PC-9 (cell line): ENCODE measurements around the gene PPP2R2C. TPM values are rescaled to one million over a fixed set of nuclear protein-coding genes. Genes with fewer than 3 reads are reported as not detected.

Experiments used
- BruUV-seq: library from RNA; stranded (reverse); fragments of 400-500 nt; replicated peaks from 2 replicates; lab custom pipeline; 2021; lab: Mats Ljungman, UMichigan
- CTCF ChIA-PET: fragments of 300-600 bp; sonication (Branson Sonifier 250); formaldehyde crosslinking; loops from one replicate; lab custom pipeline; 2022; ENCODE audit warnings: antibody characterized with exemption; lab: Charles Lee
- POLR2A ChIA-PET: fragments of 300-600 bp; sonication (Branson Sonifier 250); formaldehyde crosslinking; loops from one replicate; lab custom pipeline; 2022; ENCODE audit warnings: antibody characterized with exemption; ENCODE audit not compliant: unreplicated experiment; lab: Charles Lee
- DNase-seq, 2 experiments: peaks; one replicate each; pipeline versions ENCODE4 v3.0.0 to v3.0.0-alpha.2; 2015 to 2022; ENCODE audit warnings: mixed read lengths in 1 of 2
- H2AFZ ChIP-seq: fragments of 200-600 bp; sonication (generic); 2 replicates; pipeline ENCODE4 v1.8.1; 2017; ENCODE audit warnings: antibody characterized with exemption
- H3F3A ChIP-seq: fragments of 200-600 bp; sonication (generic); 2 replicates; pipeline ENCODE4 v1.8.1; 2017; ENCODE audit warnings: antibody characterized with exemption, mild to moderate bottlenecking, low read depth; ENCODE audit not compliant: insufficient read depth
- H3K27ac ChIP-seq: fragments of 200-600 bp; sonication (generic); 2 replicates; pipeline ENCODE4 v1.6.1; 2016; ENCODE audit warnings: mixed run types
- H3K27me3 ChIP-seq: fragments of 200-600 bp; sonication (generic); 2 replicates; pipeline ENCODE4 v1.6.1; 2016; ENCODE audit warnings: low read depth, mixed run types; ENCODE audit not compliant: insufficient read depth
- H3K36me3 ChIP-seq: fragments of 200-600 bp; sonication (generic); 2 replicates; pipeline ENCODE4 v1.6.1; 2016; ENCODE audit warnings: low read depth, mixed run types
- H3K4me1 ChIP-seq: fragments of 200-600 bp; sonication (generic); replicated peaks from 2 replicates; pipeline ENCODE4 v1.6.1; 2016; ENCODE audit warnings: mixed run types; ENCODE audit not compliant: insufficient read depth
- H3K4me2 ChIP-seq: fragments of 200-600 bp; sonication (generic); 2 replicates; pipeline ENCODE4 v1.6.1; 2017; ENCODE audit warnings: mixed run types
- H3K4me3 ChIP-seq: fragments of 200-600 bp; sonication (generic); 2 replicates; pipeline ENCODE4 v1.6.1; 2016; ENCODE audit warnings: mixed run types
- H3K79me2 ChIP-seq: fragments of 200-600 bp; sonication (generic); 2 replicates; pipeline ENCODE4 v1.6.1; 2017; ENCODE audit warnings: low read depth, mixed run types
- H3K9me2 ChIP-seq: fragments of 200-600 bp; sonication (generic); 2 replicates; pipeline ENCODE4 v1.8.1; 2017; ENCODE audit warnings: mild to moderate bottlenecking; ENCODE audit not compliant: insufficient read depth
- H3K9me3 ChIP-seq: fragments of 200-600 bp; sonication (generic); 2 replicates; pipeline ENCODE4 v1.8.1; 2016; ENCODE audit warnings: low read depth; ENCODE audit not compliant: insufficient read depth
- H4K20me1 ChIP-seq: fragments of 200-600 bp; sonication (generic); 2 replicates; pipeline ENCODE4 v1.8.1; 2017; ENCODE audit not compliant: insufficient read depth
- EZH2 ChIP-seq: fragments of 200-600 bp; sonication (generic); IDR thresholded peaks from 2 replicates; pipeline ENCODE4 v1.8.0; 2017; ENCODE audit warnings: antibody characterized with exemption, low read depth
- intact Hi-C: fragments of 100-400 bp; cut with micrococcal nuclease; formaldehyde crosslinking; loops from one replicate; pipeline ENCODE4 v1.10.0; 2022; ENCODE audit not compliant: unreplicated experiment
- total RNA-seq: library from RNA; stranded (reverse); gene quantifications from 2 replicates; pipeline ENCODE4 v1.2.3, GENCODE V29; 2021
- TF ChIP-seq, protein P1 (sequence below): fragments of 200-600 bp; sonication (generic); conservative IDR thresholded peaks from 2 replicates; pipeline ENCODE4 v1.6.1; 2017; ENCODE audit warnings: mixed run types, antibody characterized with exemption, mild to moderate bottlenecking, moderate library complexity

The PPP2R2C gene
- total RNA-seq, 1 experiment from 2014 or later: 40.9 TPM

DNA sequence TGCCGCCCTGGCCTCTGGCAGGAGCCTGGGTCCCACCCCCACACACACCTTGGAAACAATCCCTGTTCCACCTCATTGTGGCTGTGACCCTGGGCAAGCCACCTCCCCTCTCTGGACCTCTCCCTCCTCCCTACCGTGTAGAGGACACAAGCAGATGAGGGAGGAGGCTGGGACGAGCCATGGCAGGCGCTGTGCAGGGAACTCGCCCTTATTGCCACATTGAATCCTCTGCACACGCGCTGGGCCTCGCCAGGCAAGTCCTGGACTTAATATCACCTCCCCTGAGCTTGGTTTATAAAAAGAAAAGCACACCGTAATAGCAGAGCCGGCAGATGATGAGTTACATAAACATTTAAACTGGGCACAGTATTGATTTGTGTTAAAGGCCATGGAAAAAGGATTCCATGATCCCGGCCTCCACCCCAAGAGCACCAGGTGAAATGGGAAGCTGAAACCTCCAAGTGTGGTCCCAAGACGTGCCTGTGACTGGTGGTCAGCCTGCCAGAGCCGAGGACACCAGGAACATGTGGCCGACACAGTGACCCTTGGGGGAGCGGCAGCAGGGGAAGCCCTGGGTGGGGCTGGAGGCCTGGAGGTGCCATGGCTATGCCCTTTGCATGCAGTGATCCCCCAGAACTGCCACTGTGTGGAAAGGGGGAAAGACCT, 81.1 kb downstream of the PPP2R2C start:
- peak; percentile 47 to 70 for DNase-seq
- TSS peak; percentile 61 for BruUV-seq
- H3F3A ChIP-seq: peaks cover 10% of the 10 kb centered on the region; the same call in 1 of the 2 replicates
- no peaks in the 10 kb centered on the region for H4K20me1 ChIP-seq
- H3K9me2 ChIP-seq: no peaks in the 10 kb centered on the region
- H3K36me3 ChIP-seq: no peaks in the 10 kb centered on the region
- TF ChIP-seq, protein P1, sequence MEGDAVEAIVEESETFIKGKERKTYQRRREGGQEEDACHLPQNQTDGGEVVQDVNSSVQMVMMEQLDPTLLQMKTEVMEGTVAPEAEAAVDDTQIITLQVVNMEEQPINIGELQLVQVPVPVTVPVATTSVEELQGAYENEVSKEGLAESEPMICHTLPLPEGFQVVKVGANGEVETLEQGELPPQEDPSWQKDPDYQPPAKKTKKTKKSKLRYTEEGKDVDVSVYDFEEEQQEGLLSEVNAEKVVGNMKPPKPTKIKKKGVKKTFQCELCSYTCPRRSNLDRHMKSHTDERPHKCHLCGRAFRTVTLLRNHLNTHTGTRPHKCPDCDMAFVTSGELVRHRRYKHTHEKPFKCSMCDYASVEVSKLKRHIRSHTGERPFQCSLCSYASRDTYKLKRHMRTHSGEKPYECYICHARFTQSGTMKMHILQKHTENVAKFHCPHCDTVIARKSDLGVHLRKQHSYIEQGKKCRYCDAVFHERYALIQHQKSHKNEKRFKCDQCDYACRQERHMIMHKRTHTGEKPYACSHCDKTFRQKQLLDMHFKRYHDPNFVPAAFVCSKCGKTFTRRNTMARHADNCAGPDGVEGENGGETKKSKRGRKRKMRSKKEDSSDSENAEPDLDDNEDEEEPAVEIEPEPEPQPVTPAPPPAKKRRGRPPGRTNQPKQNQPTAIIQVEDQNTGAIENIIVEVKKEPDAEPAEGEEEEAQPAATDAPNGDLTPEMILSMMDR: no peak
- TF ChIP-seq EZH2: no peak
- H3K4me1 ChIP-seq: peaks cover 26% of the 10 kb centered on the region
- intact Hi-C loops: loop anchor here (5.0 kb wide), 1 partner anchor 81 kb away; the partner anchor contains the start of gene PPP2R2C
- POLR2A ChIA-PET: no interaction called here
- H3K79me2 ChIP-seq: no peaks in the 10 kb centered on the region
- H3K27ac ChIP-seq: peak overlapping the region; percentile 88
- CTCF ChIA-PET: no interaction called here
- H3K4me3 ChIP-seq: peak overlapping the region; percentile 40; the same call in 1 of the 2 replicates
- 0 out of 2 replicates have a peak overlapping the region, but pooled peaks have one; percentile 39 for H2AFZ ChIP-seq
- H3K4me2 ChIP-seq: peak overlapping the region; percentile 80
- H3K9me3 ChIP-seq: no peaks in the 10 kb centered on the region
- H3K27me3 ChIP-seq: no peaks in the 10 kb centered on the region

DNA sequence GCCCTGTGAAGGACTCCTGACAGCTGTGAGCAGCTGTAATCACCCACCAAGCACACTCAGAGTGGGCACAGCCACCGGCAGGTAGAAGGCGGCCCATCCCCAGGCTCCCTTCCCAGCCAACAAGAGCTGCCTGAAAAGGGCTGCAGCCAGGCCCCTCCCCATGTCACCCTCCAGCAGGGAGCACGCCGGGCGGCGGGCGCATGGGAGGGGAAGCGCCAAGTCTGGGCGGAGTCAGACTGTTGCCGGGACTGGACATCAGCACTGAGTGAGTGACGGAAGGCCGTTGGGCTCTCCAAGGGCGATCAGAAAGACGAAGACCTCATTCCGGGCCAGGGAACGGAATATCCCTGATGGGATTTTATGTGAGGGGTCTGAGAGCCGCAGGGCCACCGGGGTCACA, 82.1 kb downstream of the PPP2R2C start:
- CTCF ChIA-PET: no interaction called here
- BruUV-seq: no TSS peak

DNA sequence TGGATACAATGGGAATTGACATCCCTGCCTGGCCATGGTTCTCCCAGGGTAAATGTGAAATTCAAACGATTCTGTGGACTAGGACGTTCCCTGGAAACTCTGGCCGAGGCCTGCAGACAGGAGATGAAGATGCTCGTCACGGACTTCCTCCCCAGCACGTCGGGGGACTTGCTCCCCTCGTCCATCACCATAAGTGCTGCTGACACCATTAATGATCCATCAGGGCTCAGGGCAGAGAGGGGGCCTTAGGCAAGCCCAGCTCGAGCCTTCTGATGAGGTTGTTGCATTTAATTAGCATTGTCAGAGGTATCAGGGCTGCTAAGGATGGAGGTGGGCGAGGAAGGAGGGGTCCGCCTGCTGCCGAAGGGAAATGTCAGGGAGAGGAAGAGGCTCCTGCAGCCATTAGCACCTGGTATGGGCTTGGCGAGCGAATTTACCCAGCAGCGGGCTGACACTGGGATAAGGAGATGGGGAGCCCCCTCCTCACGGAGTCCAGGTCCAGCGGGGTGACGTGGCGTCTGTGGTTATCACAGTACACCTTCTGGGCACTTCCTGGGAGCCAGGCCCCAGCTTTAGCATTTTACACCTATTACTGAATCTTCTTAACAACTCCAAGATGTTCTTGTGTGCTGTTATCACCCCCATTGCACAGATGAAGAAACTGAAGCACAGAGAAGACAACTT, 83.1 kb downstream of the PPP2R2C start:
- ChIA-PET CTCF (no interaction called here), POLR2A (no interaction called here)
- BruUV-seq: no TSS peak
- no peaks in the 10 kb centered on the region for H4K20me1 ChIP-seq
- intact Hi-C loops: no loop called here
- H2AFZ ChIP-seq: no peak overlapping the region
- H3K79me2 ChIP-seq: no peaks in the 10 kb centered on the region
- no peaks in the 10 kb centered on the region for H3K27me3 ChIP-seq
- H3K4me3 ChIP-seq: no peak overlapping the region
- peaks cover 26% of the 10 kb centered on the region for H3K4me1 ChIP-seq
- H3K27ac ChIP-seq: no peak overlapping the region
- no peak overlapping the region for H3K4me2 ChIP-seq
- H3F3A ChIP-seq: peaks cover 10% of the 10 kb centered on the region; the same call in 1 of the 2 replicates
- no peaks in the 10 kb centered on the region for H3K9me3 ChIP-seq
- H3K9me2 ChIP-seq: no peaks in the 10 kb centered on the region
- TF ChIP-seq, protein P1: no peak
- no peak for TF ChIP-seq EZH2
- no peak for DNase-seq
- H3K36me3 ChIP-seq: no peaks in the 10 kb centered on the region

More for the DNA sequence above, 82.1 kb downstream of the PPP2R2C start:
- Histone ChIP-seq H3K79me2 (no peaks in the 10 kb centered on the region), H3K27me3 (no peaks in the 10 kb centered on the region), H3K4me3 (no peak overlapping the region), H3K4me2 (no peak overlapping the region), H3K9me3 (no peaks in the 10 kb centered on the region), H3K36me3 (no peaks in the 10 kb centered on the region), H4K20me1 (no peaks in the 10 kb centered on the region), H3K27ac (peak overlapping the region; percentile 88; the same call in 1 of the 2 replicates), H3K4me1 (peaks cover 26% of the 10 kb centered on the region), H3F3A (peaks cover 10% of the 10 kb centered on the region; the same call in 1 of the 2 replicates), H3K9me2 (no peaks in the 10 kb centered on the region), H2AFZ (no peak overlapping the region)
- POLR2A ChIA-PET: no interaction called here
- TF ChIP-seq EZH2: no peak
- TF ChIP-seq, protein P1: no peak
- no peak for DNase-seq
- intact Hi-C loops: loop anchor here (5.0 kb wide), 1 partner anchor 82 kb away; the partner anchor contains the start of gene PPP2R2C
